ENCODE measurements around the gene PSEN1. TPM values are rescaled to one million over a fixed set of nuclear protein-coding genes. Genes with fewer than 3 reads are reported as not detected.

PSEN1 gene
- total and polyA plus RNA-seq, 2 experiments from 2014 or later = 36.3 to 49.7 TPM

DNA sequence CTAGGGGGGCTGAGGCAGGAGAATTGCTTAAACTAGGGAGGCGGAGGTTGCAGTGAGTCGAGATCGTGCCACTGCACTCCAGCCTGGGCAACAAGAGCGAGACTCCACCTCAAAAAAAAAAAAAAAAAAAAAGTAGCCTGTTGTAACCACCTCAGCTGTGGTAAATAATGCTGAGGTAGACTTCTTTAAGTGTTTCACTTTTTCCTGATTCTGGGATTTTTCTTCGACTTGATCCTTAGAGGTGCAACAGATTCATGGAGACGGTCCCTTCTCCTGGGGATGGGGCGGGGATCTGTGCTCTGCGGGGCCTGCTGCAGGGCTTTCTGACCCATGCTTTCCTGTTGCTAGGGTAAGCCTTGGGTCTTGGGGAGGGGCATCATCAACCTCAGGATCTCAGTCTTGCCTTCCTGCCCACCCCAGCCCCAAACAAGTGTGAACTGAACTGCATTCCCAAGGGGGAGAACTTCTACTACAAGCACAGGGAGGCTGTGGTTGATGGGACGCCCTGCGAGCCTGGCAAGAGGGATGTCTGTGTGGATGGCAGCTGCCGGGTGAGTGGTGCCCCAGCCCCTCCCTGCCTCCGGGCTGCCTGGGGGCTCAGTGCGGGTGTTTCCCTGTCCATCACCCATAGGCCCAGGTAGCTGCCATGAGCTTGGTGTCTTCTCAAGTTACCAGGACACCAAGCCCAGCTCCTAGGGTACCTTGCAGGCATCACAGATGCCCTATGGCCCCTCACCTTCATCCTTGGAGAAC is 113.4 kb downstream of the PSEN1 start:
- H3K4me1 ChIP-seq (ENCODE audit: low read depth) = no peaks in the 10 kb centered on the region
- H3K27me3 ChIP-seq = peaks cover 18% of the 10 kb centered on the region
- TF ChIP-seq, protein P1, sequence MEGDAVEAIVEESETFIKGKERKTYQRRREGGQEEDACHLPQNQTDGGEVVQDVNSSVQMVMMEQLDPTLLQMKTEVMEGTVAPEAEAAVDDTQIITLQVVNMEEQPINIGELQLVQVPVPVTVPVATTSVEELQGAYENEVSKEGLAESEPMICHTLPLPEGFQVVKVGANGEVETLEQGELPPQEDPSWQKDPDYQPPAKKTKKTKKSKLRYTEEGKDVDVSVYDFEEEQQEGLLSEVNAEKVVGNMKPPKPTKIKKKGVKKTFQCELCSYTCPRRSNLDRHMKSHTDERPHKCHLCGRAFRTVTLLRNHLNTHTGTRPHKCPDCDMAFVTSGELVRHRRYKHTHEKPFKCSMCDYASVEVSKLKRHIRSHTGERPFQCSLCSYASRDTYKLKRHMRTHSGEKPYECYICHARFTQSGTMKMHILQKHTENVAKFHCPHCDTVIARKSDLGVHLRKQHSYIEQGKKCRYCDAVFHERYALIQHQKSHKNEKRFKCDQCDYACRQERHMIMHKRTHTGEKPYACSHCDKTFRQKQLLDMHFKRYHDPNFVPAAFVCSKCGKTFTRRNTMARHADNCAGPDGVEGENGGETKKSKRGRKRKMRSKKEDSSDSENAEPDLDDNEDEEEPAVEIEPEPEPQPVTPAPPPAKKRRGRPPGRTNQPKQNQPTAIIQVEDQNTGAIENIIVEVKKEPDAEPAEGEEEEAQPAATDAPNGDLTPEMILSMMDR (IDR thresholded peaks at IDR 0.05; ENCODE audit: low read depth, low read length) = no peak
- DNase-seq (ENCODE audit: low read depth in 1 of 2, low spot score in 1 of 2) = no peak
- H3K27ac ChIP-seq = no peak overlapping the region
- no peak overlapping the region for H3K4me3 ChIP-seq
- H3K36me3 ChIP-seq = no peaks in the 10 kb centered on the region
- no peaks in the 10 kb centered on the region for H3K9me3 ChIP-seq (ENCODE audit: low read depth)

DNA sequence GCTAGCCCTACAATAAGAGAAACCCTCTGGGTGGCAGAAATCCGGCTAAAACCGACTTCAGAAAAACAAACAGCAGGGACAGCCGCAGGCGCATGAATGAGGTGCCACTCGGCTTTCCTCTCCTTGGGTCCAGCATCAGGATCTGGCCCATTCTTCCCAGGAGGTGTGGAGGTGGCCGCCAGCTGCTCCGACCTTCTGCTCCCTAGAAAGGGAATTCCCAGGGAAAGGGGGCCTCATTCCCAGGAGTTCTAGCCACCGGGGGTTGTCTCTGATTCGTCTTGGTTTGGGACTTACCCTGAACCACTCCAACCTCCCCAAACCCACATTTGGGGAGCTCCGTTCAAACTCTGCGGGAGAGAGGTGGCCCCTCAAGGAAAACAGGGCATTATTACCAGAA is 114.0 kb downstream of the PSEN1 start:
- Histone ChIP-seq H3K4me3 (no peak overlapping the region), H3K27me3 (peaks cover 12% of the 10 kb centered on the region), H3K27ac (no peak overlapping the region), H3K9me3 (ENCODE audit: low read depth) (no peaks in the 10 kb centered on the region), H3K4me1 (ENCODE audit: low read depth) (no peaks in the 10 kb centered on the region), H3K36me3 (no peaks in the 10 kb centered on the region)
- TF ChIP-seq, protein P1 (IDR thresholded peaks at IDR 0.05; ENCODE audit: low read depth, low read length) = no peak
- DNase-seq (ENCODE audit: low read depth in 1 of 2, low spot score in 1 of 2) = no peak

GRCh38 chr14:73250781-73251500 is 114.6 kb downstream of the PSEN1 start:
- Histone ChIP-seq H3K36me3 (no peaks in the 10 kb centered on the region), H3K4me1 (ENCODE audit: low read depth) (no peaks in the 10 kb centered on the region), H3K4me3 (no peak overlapping the region), H3K27me3 (peaks cover 6% of the 10 kb centered on the region), H3K9me3 (ENCODE audit: low read depth) (no peaks in the 10 kb centered on the region), H3K27ac (no peak overlapping the region)
- TF ChIP-seq, protein P1 (IDR thresholded peaks at IDR 0.05; ENCODE audit: low read depth, low read length) = no peak
- no peak for DNase-seq (ENCODE audit: low read depth in 1 of 2, low spot score in 1 of 2)

DNA sequence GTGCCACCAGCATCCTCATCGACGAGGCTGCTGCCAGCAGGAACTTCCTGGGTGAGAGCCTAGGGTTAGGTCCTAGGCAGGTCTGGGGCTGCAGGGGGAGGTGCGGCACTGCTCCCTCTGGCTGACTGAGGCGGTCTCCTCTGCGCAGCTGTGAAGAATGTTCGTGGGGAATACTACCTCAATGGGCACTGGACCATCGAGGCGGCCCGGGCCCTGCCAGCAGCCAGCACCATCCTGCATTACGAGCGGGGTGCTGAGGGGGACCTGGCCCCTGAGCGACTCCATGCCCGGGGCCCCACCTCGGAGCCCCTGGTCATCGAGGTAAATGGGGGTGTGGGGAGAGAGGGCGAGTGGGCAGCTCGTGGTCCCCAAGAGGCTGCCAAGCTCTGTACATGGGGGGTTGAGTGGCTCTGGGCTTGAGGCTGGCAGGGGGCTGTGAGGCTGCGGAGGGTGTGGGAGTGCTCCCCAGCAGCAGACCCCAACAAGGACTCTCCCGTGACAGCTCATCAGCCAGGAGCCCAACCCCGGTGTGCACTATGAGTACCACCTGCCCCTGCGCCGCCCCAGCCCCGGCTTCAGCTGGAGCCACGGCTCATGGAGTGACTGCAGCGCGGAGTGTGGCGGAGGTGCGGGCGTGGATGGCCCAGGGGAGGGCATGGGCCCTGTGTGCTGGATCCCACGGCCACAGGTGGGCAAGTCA is 115.4 kb downstream of the PSEN1 start:
- H3K27ac ChIP-seq = no peak overlapping the region
- TF ChIP-seq, protein P1 (IDR thresholded peaks at IDR 0.05; ENCODE audit: low read depth, low read length) = no peak
- no peak for DNase-seq (ENCODE audit: low read depth in 1 of 2, low spot score in 1 of 2)
- no peaks in the 10 kb centered on the region for H3K36me3 ChIP-seq
- H3K4me3 ChIP-seq = no peak overlapping the region
- no peaks in the 10 kb centered on the region for H3K4me1 ChIP-seq (ENCODE audit: low read depth)
- peaks cover 3% of the 10 kb centered on the region for H3K27me3 ChIP-seq
- no peaks in the 10 kb centered on the region for H3K9me3 ChIP-seq (ENCODE audit: low read depth)

DNA sequence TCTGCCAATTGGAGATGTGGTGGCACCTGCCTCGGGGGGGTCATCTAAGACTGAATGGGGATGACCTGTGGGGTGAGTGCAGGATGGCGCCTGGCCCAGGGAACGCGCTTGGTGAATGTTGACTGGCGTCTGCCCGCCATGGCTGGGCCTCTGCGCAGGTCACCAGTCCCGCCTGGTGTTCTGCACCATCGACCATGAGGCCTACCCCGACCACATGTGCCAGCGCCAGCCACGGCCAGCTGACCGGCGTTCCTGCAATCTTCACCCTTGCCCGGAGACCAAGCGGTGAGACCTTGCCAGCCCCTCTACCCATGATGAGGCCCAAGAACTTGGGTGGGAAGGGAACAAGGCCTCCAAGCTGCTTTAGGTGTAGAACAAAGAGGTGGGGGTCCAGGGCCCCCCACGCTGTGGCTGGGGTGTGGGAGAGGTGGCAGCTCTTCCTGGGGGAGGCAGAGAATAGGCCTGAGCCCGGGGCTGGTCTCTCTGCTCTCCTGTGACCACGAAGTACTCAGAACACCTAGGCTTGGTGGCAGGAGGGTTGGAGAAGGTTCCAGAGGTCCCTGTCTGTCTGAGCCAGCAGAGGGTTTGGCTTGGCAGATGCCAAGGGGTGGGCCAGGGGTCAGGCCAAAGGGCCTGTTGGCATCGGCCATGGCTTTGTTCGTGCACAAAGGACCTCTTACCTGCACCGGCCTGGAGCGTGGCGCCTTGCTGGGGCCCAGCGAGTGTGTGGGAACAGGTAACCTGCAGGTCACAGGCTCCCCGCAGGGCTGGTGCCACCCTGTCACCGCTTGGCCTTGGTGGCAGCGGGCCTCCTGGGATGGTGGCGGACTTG is 116.4 kb downstream of the PSEN1 start:
- H3K4me1 ChIP-seq (ENCODE audit: low read depth) = no peaks in the 10 kb centered on the region
- H3K27me3 ChIP-seq = no peaks in the 10 kb centered on the region
- no peak overlapping the region for H3K4me3 ChIP-seq
- DNase-seq (ENCODE audit: low read depth in 1 of 2, low spot score in 1 of 2) = no peak
- TF ChIP-seq, protein P1 (IDR thresholded peaks at IDR 0.05; ENCODE audit: low read depth, low read length) = no peak
- H3K36me3 ChIP-seq = no peaks in the 10 kb centered on the region
- H3K27ac ChIP-seq = no peak overlapping the region
- H3K9me3 ChIP-seq (ENCODE audit: low read depth) = no peaks in the 10 kb centered on the region
